ENCODE data around the gene POU5F2. TPM values are rescaled to one million over a fixed set of nuclear protein-coding genes. Genes with fewer than 3 reads are reported as not detected.

POU5F2 gene
- total RNA-seq, 2 experiments from 2014 or later = 0.73 to 1.0 TPM

DNA sequence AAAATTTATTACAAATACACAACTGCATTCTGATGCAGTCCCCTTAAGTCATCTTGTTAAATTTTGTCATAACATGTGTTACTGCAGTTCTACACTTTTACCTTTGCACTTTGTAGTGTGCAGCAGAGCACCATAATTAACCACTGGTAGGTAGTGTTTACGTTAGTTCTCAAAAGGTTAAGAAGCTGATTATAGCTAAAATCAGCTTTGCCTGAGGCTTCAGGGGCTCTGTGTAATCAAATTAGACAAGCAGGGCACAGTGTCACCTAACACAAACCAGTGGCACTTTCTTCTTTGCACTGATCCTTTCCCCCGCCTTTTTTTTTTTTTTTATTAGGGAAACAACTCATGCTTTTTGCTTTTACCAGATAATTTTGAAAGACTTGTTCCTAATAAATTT lies 26.1 kb downstream of the POU5F2 start:
- no peaks in the 10 kb centered on the region for H3K4me1 ChIP-seq (ENCODE audit: insufficient read depth, low read length)
- H3K9me3 ChIP-seq (ENCODE audit: control insufficient read depth in 1 of 2, insufficient read depth in 1 of 2, low read length in 2 of 2) = no peaks in the 10 kb centered on the region
- TF ChIP-seq, protein P1, sequence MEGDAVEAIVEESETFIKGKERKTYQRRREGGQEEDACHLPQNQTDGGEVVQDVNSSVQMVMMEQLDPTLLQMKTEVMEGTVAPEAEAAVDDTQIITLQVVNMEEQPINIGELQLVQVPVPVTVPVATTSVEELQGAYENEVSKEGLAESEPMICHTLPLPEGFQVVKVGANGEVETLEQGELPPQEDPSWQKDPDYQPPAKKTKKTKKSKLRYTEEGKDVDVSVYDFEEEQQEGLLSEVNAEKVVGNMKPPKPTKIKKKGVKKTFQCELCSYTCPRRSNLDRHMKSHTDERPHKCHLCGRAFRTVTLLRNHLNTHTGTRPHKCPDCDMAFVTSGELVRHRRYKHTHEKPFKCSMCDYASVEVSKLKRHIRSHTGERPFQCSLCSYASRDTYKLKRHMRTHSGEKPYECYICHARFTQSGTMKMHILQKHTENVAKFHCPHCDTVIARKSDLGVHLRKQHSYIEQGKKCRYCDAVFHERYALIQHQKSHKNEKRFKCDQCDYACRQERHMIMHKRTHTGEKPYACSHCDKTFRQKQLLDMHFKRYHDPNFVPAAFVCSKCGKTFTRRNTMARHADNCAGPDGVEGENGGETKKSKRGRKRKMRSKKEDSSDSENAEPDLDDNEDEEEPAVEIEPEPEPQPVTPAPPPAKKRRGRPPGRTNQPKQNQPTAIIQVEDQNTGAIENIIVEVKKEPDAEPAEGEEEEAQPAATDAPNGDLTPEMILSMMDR (IDR thresholded peaks at IDR 0.05) = no peak
- no peaks in the 10 kb centered on the region for H3K27me3 Mint-ChIP-seq
- H3K4me3 Mint-ChIP-seq = no peak overlapping the region
- H3K36me3 Mint-ChIP-seq (ENCODE audit: low read depth) = peaks cover 10% of the 10 kb centered on the region
- POLR2A ChIA-PET = no interaction called here
- CTCF ChIA-PET = no interaction called here
- DNase-seq (no peak), ATAC-seq (ENCODE audit: poor library complexity) (no peak)
- no peak overlapping the region for H3K27ac Mint-ChIP-seq
- H3K4me1 Mint-ChIP-seq (ENCODE audit: low read depth) = peaks cover 7% of the 10 kb centered on the region
- no peak overlapping the region for H3K27ac ChIP-seq (ENCODE audit: low read depth in 1 of 2, low read length in 2 of 2)
- H3K27me3 ChIP-seq (ENCODE audit: control insufficient read depth in 1 of 2, insufficient read depth in 2 of 2, low read length in 2 of 2) = no peaks in the 10 kb centered on the region
- intact Hi-C loops (cut with DNase I, micrococcal nuclease) = no loop called here
- H3K4me3 ChIP-seq (ENCODE audit: low read length) = no peak overlapping the region
- H3K36me3 ChIP-seq (ENCODE audit: insufficient read depth, low read length) = no peaks in the 10 kb centered on the region
- no peaks in the 10 kb centered on the region for H3K9me3 Mint-ChIP-seq

- no peaks in the 10 kb centered on the region for H3K9me3 Mint-ChIP-seq
- CTCF ChIA-PET = no interaction called here
Observed at GRCh38 chr5:93708442-93708841, 33.0 kb downstream of the POU5F2 start.

GRCh38 chr5:93705896-93706295 lies 35.5 kb downstream of the POU5F2 start:
- ChIA-PET POLR2A (no interaction called here), CTCF (no interaction called here)
- Histone ChIP-seq H3K4me1 (ENCODE audit: insufficient read depth, low read length) (no peaks in the 10 kb centered on the region), H3K27ac (ENCODE audit: low read depth in 1 of 2, low read length in 2 of 2) (no peak overlapping the region), H3K4me3 (ENCODE audit: low read length) (no peak overlapping the region), H3K9me3 (ENCODE audit: control insufficient read depth in 1 of 2, insufficient read depth in 1 of 2, low read length in 2 of 2) (no peaks in the 10 kb centered on the region), H3K36me3 (ENCODE audit: insufficient read depth, low read length) (no peaks in the 10 kb centered on the region), H3K27me3 (ENCODE audit: control insufficient read depth in 1 of 2, insufficient read depth in 2 of 2, low read length in 2 of 2) (no peaks in the 10 kb centered on the region)
- ATAC-seq (ENCODE audit: poor library complexity) (no peak), DNase-seq (no peak)
- H3K27ac Mint-ChIP-seq = no peak overlapping the region
- no peaks in the 10 kb centered on the region for H3K27me3 Mint-ChIP-seq
- H3K9me3 Mint-ChIP-seq = no peaks in the 10 kb centered on the region
- intact Hi-C loops (cut with DNase I, micrococcal nuclease) = no loop called here
- no peak overlapping the region for H3K4me3 Mint-ChIP-seq
- peaks cover 19% of the 10 kb centered on the region for H3K36me3 Mint-ChIP-seq (ENCODE audit: low read depth)
- TF ChIP-seq, protein P1 (IDR thresholded peaks at IDR 0.05) = no peak
- peaks cover 4% of the 10 kb centered on the region for H3K4me1 Mint-ChIP-seq (ENCODE audit: low read depth)

More at GRCh38 chr5:93708442-93708841, 33.0 kb downstream of the POU5F2 start:
- no peak overlapping the region for H3K27ac ChIP-seq (ENCODE audit: low read depth in 1 of 2, low read length in 2 of 2)
- H3K9me3 ChIP-seq (ENCODE audit: control insufficient read depth in 1 of 2, insufficient read depth in 1 of 2, low read length in 2 of 2) = no peaks in the 10 kb centered on the region
- Mint-ChIP-seq H3K27me3 (no peaks in the 10 kb centered on the region), H3K4me3 (no peak overlapping the region), H3K27ac (no peak overlapping the region), H3K36me3 (ENCODE audit: low read depth) (peaks cover 19% of the 10 kb centered on the region), H3K4me1 (ENCODE audit: low read depth) (peaks cover 4% of the 10 kb centered on the region)
- POLR2A ChIA-PET = interaction anchor here (0.7 kb wide), 1 partner anchor 17 kb away, joined by 3 read pairs; no protein-coding TSS in a partner anchor
- DNase-seq (no peak), ATAC-seq (ENCODE audit: poor library complexity) (no peak)
- no peaks in the 10 kb centered on the region for H3K36me3 ChIP-seq (ENCODE audit: insufficient read depth, low read length)
- H3K4me1 ChIP-seq (ENCODE audit: insufficient read depth, low read length) = no peaks in the 10 kb centered on the region
- intact Hi-C loops (cut with DNase I, micrococcal nuclease) = no loop called here
- TF ChIP-seq, protein P1 (IDR thresholded peaks at IDR 0.05) = no peak
- H3K4me3 ChIP-seq (ENCODE audit: low read length) = no peak overlapping the region
- no peaks in the 10 kb centered on the region for H3K27me3 ChIP-seq (ENCODE audit: control insufficient read depth in 1 of 2, insufficient read depth in 2 of 2, low read length in 2 of 2)

All from CD4-positive, alpha-beta T cell (primary cell).